ENCODE measurements around the gene ATXN7L1. TPM values are rescaled to one million over a fixed set of nuclear protein-coding genes. Genes with fewer than 3 reads are reported as not detected.

ATXN7L1 gene
- total and polyA plus RNA-seq, 2 of the 13 experiments (the other 11 are each of a cell fraction or from before 2014, with no cell fraction given): 4.1 to 7.8 TPM

DNA sequence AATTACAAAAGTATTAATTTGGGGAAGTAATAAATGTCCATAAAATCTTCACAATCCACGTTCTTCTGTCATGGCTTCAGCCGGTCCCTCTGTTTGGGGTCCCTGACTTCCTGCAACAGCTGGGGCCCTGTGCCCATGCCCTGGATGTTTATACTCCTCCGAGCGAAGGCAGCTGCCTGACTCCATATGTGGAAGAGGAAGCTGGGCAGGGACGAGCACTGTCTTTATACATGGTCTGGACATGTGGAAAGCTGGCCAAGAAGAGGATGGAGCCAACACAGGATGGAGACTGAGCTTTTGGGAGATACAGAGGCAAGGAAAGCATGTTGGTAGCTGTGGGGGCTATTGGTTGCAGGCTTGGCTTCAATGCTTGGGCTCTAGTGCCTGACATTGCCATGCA is 178.6 kb downstream of the ATXN7L1 start:
- FAIRE-seq (no peak), ATAC-seq (no peak), DNase-seq (ENCODE audit: low spot score) (no peak)
- intact Hi-C loops (cut with micrococcal nuclease; ENCODE audit: unreplicated experiment) (no loop called here), in situ Hi-C loops (cut with HindIII; ENCODE audit: extremely low pct_ligation_motif_present, low pct_unique_long_range_greater_than_20kb) (no loop called here)
- no peak overlapping the region for H3K9ac ChIP-seq (ENCODE audit: insufficient read depth, low read depth, low read length)
- no peak overlapping the region for H2AFZ ChIP-seq (ENCODE audit: low read length)
- BruUV-seq (replicated peaks): no TSS peak
- ChIA-PET CTCF (ENCODE audit: low intra/inter-chr PET ratio, low total read pairs) (no interaction called here), POLR2A (no interaction called here)
- no peaks in the 10 kb centered on the region for H3K79me2 ChIP-seq (ENCODE audit: insufficient read depth, low read length)
- H3K4me1 ChIP-seq (ENCODE audit: insufficient read depth, low read length): peaks cover 20% of the 10 kb centered on the region
- no peak overlapping the region for H3K4me3 ChIP-seq (replicated peaks in 1 of 3; ENCODE audit: insufficient read depth in 1 of 3, low read depth in 2 of 3, low read length in 3 of 3)
- 92% methylated on average over 5 of the region's 5 CpGs for WGBS (ENCODE audit: low lambda C conversion rate)
- H3K9me3 ChIP-seq (ENCODE audit: low read length): no peaks in the 10 kb centered on the region
- H3K27ac ChIP-seq (ENCODE audit: extremely low read length, insufficient read depth, low read length): no peak overlapping the region
- H3K36me3 ChIP-seq (replicated peaks in 1 of 2; ENCODE audit: control insufficient read depth in 1 of 2, insufficient read depth in 2 of 2, low read length in 2 of 2): no peaks in the 10 kb centered on the region
- no peaks in the 10 kb centered on the region for H3K27me3 ChIP-seq (ENCODE audit: control insufficient read depth in 1 of 2, insufficient read depth in 2 of 2, low read length in 2 of 2)
- H3K4me2 ChIP-seq (ENCODE audit: low read depth, low read length): no peak overlapping the region
- no peaks in the 10 kb centered on the region for H4K20me1 ChIP-seq (ENCODE audit: insufficient read depth, low read length)
- no peak for TF ChIP-seq ZBTB7A (CRISPR knock-in tag; IDR thresholded peaks at IDR 0.05)
- TF ChIP-seq, protein P1, sequence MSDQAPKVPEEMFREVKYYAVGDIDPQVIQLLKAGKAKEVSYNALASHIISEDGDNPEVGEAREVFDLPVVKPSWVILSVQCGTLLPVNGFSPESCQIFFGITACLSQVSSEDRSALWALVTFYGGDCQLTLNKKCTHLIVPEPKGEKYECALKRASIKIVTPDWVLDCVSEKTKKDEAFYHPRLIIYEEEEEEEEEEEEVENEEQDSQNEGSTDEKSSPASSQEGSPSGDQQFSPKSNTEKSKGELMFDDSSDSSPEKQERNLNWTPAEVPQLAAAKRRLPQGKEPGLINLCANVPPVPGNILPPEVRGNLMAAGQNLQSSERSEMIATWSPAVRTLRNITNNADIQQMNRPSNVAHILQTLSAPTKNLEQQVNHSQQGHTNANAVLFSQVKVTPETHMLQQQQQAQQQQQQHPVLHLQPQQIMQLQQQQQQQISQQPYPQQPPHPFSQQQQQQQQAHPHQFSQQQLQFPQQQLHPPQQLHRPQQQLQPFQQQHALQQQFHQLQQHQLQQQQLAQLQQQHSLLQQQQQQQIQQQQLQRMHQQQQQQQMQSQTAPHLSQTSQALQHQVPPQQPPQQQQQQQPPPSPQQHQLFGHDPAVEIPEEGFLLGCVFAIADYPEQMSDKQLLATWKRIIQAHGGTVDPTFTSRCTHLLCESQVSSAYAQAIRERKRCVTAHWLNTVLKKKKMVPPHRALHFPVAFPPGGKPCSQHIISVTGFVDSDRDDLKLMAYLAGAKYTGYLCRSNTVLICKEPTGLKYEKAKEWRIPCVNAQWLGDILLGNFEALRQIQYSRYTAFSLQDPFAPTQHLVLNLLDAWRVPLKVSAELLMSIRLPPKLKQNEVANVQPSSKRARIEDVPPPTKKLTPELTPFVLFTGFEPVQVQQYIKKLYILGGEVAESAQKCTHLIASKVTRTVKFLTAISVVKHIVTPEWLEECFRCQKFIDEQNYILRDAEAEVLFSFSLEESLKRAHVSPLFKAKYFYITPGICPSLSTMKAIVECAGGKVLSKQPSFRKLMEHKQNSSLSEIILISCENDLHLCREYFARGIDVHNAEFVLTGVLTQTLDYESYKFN (CRISPR knock-in tag; conservative IDR thresholded peaks at IDR 0.05): no peak
- TF ChIP-seq ZMAT3 (CRISPR knock-in tag; conservative IDR thresholded peaks at IDR 0.05): no peak
- no peak for TF ChIP-seq NPAS2 (CRISPR knock-in tag; IDR thresholded peaks at IDR 0.05; ENCODE audit: borderline replicate concordance)
- TF ChIP-seq KDM1A (CRISPR knock-in tag; IDR thresholded peaks at IDR 0.05): no peak
- no peak for TF ChIP-seq ZNF704 (CRISPR knock-in tag; IDR thresholded peaks at IDR 0.05; ENCODE audit: borderline replicate concordance)
- TF ChIP-seq ZNF609 (CRISPR knock-in tag; IDR thresholded peaks at IDR 0.05; ENCODE audit: borderline replicate concordance): no peak
- TF ChIP-seq, protein P2, sequence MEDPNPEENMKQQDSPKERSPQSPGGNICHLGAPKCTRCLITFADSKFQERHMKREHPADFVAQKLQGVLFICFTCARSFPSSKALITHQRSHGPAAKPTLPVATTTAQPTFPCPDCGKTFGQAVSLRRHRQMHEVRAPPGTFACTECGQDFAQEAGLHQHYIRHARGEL (CRISPR knock-in tag; IDR thresholded peaks at IDR 0.05): no peak
- TF ChIP-seq USF2 (IDR thresholded peaks at IDR 0.05; ENCODE audit: low read depth, low read length): no peak
- no peak for TF ChIP-seq USF2 (CRISPR knock-in tag; IDR thresholded peaks at IDR 0.05; ENCODE audit: borderline replicate concordance)
- no peak for TF ChIP-seq TAF1 (CRISPR knock-in tag; IDR thresholded peaks at IDR 0.05)
- no peak for TF ChIP-seq PPARG (CRISPR knock-in tag; conservative IDR thresholded peaks at IDR 0.05)
- TF ChIP-seq ZNF558 (CRISPR knock-in tag; IDR thresholded peaks at IDR 0.05; ENCODE audit: borderline replicate concordance): no peak
